ENCODE measurements around the gene FMN1.

Gene FMN1

DNA sequence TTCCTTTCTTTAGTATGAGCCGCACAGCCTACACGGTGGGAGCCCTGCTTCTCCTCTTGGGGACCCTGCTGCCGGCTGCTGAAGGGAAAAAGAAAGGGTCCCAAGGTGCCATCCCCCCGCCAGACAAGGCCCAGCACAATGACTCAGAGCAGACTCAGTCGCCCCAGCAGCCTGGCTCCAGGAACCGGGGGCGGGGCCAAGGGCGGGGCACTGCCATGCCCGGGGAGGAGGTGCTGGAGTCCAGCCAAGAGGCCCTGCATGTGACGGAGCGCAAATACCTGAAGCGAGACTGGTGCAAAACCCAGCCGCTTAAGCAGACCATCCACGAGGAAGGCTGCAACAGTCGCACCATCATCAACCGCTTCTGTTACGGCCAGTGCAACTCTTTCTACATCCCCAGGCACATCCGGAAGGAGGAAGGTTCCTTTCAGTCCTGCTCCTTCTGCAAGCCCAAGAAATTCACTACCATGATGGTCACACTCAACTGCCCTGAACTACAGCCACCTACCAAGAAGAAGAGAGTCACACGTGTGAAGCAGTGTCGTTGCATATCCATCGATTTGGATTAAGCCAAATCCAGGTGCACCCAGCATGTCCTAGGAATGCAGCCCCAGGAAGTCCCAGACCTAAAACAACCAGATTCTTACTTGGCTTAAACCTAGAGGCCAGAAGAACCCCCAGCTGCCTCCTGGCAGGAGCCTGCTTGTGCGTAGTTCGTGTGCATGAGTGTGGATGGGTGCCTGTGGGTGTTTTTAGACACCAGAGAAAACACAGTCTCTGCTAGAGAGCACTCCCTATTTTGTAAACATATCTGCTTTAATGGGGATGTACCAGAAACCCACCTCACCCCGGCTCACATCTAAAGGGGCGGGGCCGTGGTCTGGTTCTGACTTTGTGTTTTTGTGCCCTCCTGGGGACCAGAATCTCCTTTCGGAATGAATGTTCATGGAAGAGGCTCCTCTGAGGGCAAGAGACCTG lies 463.5 kb downstream of the FMN1 start:
- H3K4me3 ChIP-seq (ENCODE audit: low read length), result no peak overlapping the region

GRCh38 chr15:32729700-32730395 lies 464.7 kb downstream of the FMN1 start:
- H3K4me3 ChIP-seq (ENCODE audit: low read length), result no peak overlapping the region
- no peak for TF ChIP-seq CTCF (conservative IDR thresholded peaks at IDR 0.05; ENCODE audit: low read length)
- DNase-seq (ENCODE audit: low read depth), result no peak

More for the DNA sequence above, 463.5 kb downstream of the FMN1 start:
- TF ChIP-seq CTCF (conservative IDR thresholded peaks at IDR 0.05; ENCODE audit: low read length), result no peak
- DNase-seq (ENCODE audit: low read depth), result no peak

GRCh38 chr15:32723171-32723948 lies 471.2 kb downstream of the FMN1 start:
- DNase-seq (ENCODE audit: low read depth), result no peak
- TF ChIP-seq CTCF (conservative IDR thresholded peaks at IDR 0.05; ENCODE audit: low read length), result no peak

GRCh38 chr15:32722136-32722535 lies 472.4 kb downstream of the FMN1 start:
- H3K4me3 ChIP-seq (ENCODE audit: low read length), result peak overlapping the region; percentile 94
- TF ChIP-seq CTCF (conservative IDR thresholded peaks at IDR 0.05; ENCODE audit: low read length), result no peak
- DNase-seq (ENCODE audit: low read depth), result no peak

More at GRCh38 chr15:32723171-32723948, 471.2 kb downstream of the FMN1 start:
- peak overlapping the region; percentile 7 for H3K4me3 ChIP-seq (ENCODE audit: low read length)

GRCh38 chr15:32721596-32721995 lies 472.9 kb downstream of the FMN1 start:
- DNase-seq (ENCODE audit: low read depth), result peak; percentile 71
- TF ChIP-seq CTCF (conservative IDR thresholded peaks at IDR 0.05; ENCODE audit: low read length), result no peak

DNA sequence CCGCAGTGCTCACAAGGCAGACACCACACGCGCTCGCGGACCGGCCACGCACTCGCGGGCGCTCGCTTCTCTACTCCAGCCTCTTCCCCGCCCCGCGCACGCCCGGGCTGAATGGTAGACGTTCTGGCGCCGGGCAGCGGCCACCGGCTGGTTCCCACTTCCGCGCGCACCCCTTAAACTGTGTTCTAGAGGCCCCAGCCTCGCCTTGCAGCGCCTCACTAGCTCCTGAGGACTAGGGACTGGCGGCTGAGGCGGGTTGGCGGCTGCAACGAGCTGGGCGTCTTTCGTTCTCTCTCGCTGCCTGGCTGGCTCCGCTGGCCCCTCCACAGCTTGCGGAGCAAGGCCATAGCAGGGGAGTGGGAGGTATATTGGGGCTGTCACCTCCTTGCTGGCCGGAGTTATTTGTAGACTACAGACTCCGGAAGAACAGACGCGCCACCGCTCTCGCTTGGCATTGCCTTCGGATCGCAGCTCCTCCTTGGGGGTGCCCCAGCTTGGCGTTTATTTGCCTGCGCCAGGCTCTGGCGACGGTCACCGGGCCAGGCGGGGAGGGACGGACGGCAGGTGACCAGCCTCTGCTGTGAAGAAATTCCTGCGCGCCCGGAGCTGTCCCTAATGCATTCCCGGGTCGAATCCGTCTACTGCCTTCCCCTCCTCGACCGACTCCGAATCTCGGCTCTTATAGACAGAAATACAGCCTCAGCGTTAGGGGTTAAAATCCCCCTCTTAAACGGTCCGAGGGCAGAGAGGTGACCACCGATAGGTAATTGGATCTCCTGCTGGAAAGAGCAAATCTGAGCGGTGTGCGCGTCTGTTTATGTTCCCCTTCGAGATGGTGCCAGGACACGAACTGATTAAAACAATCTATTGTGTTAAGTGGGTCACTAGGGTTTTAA lies 475.4 kb downstream of the FMN1 start:
- DNase-seq (ENCODE audit: low read depth), result no peak
- H3K4me3 ChIP-seq (ENCODE audit: low read length), result peak overlapping the region; percentile 94
- TF ChIP-seq CTCF (conservative IDR thresholded peaks at IDR 0.05; ENCODE audit: low read length), result no peak

More at GRCh38 chr15:32721596-32721995, 472.9 kb downstream of the FMN1 start:
- peak overlapping the region; percentile 94 for H3K4me3 ChIP-seq (ENCODE audit: low read length)
